Measurements from ENCODE around the gene EEFSEC.

- TF ChIP-seq CTCF (IDR thresholded peaks at IDR 0.05) (no peak), POLR2AphosphoS5 (IDR thresholded peaks at IDR 0.05) (no peak)
Measured at GRCh38 chr3:128341659-128342395, 188.5 kb downstream of the EEFSEC start.
